GM20431 (cell line): Measurements from ENCODE around the gene ANKRD40.
"Not testable (repeated sequence)": the region's sequence is repeated elsewhere in the genome, so short reads cannot be mapped to it uniquely, and the experiment has no call there.

Experiments used
- in situ Hi-C: fragments of 300-500 bp; cut with MseI, MboI; formaldehyde crosslinking; loops from one replicate; pipeline ENCODE4 v1.15.0; 2020; ENCODE audit warnings: low sequenced_read_pairs; ENCODE audit not compliant: unreplicated experiment

The ANKRD40 gene

DNA sequence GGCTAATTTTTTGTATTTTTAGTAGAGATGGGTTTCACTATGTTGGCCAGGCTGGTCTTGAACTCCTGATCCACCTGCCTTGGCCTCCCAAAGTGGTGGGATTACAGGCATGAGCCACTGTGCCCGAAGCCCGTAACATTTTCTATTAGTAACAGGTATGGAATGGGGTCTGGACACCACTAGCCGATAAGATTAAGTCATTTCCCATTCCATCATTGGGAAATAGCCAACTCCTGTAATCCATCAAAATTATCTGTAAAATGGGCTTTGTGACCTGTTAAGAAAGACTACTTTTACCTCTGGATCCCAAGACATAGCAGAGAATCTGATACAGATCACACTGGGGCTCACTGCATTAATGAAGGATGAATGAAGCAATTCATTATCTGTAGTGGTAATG, 7.8 kb upstream of the ANKRD40 start:
- in situ Hi-C loops: no loop called here

DNA sequence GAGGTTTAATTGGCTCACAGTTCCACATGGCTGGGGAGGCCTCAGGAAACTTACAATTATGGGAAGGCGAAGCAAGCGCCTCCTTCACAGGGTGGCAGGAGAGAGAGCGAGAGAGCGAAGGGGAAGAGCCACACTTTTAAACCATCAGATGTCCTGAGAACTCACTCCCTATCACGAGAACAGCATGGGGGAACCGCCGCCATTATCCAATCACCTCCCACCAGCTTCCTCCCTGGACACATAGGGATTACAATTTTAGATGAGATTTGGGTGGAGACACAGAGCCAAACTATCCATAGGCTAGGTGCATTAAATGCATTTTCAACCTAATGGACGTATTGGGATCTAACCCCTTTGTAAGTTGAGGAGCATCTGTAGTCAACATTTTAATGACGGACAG, 4.9 kb upstream of the ANKRD40 start:
- in situ Hi-C loops: no loop called here

DNA sequence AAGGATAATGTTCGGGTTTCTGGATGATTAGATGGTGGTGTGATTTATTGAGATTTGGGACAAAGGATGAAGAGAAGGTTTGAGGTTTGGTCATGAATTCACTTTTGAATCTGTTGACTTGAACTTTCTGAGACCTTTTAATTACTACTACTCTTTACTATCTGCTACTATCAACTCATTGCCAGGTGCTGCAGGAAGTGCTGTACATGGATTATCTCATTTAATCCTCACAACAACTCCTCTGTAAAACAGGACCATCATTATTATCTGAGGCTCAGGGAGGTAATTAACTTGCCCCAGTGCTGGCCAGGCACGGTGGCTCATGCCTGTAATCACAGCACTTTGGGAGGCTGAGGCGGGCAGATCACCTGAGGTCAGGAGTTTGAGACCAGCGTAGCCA, 2.9 kb upstream of the ANKRD40 start:
- in situ Hi-C loops: no loop called here

DNA sequence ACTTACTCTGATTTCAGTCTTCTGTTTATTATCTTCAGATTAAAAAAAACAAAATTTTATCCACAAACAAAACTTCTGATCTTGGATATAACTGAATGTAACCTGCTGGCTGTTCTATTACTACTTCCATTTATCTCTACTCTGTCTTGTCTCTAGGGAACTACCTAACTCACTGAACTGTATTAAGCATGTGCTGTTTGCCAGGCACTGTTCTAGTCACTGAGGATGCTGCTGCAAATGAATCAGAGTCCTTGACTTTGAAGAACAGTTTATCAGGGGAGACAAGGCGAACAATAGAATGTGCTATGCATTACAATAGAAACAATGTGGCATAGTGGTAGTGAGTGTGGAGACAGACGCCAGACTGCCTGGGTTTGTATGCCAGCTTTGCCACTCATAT, 2.3 kb upstream of the ANKRD40 start:
- in situ Hi-C loops: no loop called here

DNA sequence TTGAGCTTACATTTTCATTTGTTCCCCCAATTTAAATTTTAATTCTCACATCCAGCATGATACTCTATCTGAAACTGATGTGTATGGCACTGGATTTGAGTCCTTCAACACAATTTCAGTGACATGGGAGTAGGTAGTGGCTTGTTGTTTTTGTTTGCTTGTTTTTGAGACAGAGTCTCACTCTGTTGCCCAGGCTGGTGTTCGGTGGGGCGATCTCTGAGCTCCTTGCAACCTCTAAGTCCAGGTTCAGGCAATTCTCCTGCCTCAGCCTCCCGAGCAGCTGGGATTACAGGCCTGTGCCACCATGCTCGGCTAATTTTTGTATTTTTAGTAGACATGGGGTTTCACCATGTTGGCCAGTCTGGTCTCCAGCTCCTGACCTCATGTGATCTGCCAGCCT, 1.3 kb upstream of the ANKRD40 start:
- in situ Hi-C loops: not testable (repeated sequence)

DNA sequence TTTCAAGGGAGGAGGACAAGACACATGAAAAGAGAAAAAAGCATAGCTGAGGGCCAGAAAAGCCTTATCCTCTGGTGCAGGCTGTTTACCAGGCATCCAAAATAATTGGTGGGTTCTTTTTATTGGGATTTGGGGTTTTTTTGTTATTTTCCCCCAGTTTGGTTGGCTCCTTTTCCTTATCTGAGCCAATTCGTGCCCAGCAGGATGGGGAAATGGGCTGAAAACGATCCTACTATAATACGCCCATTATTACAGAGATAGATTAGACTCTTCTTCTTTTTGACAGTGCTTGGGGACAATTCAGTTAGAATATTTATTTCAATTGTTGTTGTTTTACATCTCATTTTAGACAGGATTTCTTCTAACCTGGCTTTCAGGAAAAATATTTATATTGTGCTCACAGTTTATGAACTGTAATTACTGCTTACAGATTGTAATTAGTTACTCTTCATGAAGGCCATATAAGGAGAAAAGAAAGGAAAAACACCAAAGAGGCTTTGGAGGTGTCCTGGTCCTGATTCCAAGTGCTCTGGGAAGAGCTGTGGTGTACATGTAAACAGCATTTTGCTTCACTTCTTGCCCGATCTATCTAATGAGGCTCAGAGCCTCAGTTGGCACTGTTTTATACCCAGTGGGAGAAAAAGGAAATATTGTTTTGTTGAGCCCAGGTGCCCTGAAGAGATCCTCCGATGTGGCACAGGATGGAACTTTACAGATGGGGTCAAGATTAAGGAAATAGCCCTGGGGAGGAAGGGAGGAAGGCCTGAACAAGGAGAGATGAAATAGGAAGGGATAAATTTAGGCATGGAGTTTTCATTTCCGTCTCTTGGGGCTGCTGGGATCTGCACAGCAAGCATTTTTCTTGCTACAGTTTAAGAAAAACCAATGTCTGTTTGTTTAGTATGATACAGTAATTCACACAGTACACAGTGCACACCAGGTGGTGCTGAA, 611 bp upstream of the ANKRD40 start:
- in situ Hi-C loops: no loop called here

DNA sequence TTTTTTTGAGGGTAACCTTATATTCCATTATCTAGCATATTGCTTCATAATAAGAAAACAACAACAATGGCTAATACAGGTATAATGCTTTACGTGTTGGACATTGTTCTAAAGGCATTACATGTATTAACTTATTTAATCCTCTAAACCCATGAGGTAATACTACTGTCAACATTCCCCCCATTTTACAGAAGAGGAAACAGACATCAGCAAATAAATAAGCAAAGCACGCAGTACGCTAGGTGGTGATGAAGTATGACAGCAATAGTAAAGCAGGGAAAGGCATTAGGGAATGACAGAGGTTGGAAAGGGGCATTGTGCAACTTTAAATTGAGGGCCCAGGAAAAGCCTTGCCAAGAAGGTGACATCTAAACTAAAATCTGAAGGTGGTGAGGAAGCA, 4.6 kb downstream of the ANKRD40 start:
- in situ Hi-C loops: no loop called here

DNA sequence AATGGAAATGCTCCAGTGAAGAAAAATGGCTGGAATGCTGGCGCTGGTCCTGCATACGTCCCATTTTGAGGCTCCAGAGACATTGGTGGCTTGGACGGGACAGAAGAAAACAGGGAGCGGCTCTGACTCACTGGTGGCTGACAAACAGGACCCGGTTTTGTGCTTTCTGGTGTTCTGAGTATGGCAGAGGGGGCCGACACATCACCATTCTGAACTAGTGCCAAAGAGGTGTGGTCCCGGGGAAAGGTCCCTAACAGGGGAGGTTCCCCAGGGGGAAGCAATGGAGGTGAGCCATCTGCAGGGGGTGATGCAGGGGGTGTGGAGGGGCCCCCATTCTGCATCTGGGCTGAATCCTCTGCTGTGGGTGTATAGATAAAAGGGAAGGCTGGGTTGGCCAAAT, 8.3 kb downstream of the ANKRD40 start:
- in situ Hi-C loops: no loop called here

DNA sequence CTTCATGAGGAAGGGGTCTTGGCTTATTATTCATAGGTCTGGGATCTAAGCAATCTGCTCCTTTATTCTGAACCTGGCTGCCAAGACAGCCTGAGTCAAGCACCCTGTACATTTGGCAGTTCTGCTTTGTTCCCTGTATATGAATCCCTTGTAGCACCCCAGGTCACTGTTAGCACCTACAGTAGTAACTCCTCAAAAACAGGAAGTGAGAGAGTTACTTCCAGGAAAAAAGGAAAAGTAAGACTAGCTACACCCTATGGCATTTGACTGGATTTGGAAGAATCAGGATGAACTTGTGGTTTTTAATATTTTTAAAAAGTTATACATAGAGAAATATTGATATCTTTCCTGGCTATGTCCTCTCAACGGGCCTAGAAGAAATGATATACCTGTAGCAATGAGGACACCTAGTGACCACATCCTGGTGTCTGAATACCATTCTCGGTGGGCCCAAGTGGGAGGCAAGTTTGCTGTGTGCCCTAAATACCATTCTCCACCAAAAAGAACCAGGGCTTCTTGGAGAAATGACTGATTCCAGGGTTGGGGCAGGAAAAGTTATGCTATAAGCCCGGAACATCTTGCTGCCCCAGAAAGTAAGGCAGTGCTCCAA, 9.9 kb downstream of the ANKRD40 start:
- in situ Hi-C loops: no loop called here

DNA sequence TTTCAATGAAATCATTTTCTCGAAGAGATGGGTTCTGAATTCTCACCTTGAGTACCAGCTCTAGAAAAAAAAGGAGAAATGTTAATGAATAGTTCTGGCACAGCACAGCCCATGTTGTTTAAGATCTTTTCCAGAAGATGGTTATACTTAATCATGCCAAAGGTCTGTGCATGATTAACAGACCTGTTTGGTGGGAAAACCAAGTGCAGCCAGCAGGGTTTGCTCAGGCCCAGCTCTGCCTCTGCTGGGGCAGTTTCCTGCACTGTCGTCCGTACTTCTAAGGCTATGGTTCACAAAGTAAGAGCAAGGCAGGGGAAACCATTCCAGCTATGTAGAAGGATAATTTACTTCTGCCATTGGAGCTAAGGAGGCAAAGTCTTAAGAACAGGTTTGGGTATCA, 10.7 kb downstream of the ANKRD40 start:
- in situ Hi-C loops: no loop called here

DNA sequence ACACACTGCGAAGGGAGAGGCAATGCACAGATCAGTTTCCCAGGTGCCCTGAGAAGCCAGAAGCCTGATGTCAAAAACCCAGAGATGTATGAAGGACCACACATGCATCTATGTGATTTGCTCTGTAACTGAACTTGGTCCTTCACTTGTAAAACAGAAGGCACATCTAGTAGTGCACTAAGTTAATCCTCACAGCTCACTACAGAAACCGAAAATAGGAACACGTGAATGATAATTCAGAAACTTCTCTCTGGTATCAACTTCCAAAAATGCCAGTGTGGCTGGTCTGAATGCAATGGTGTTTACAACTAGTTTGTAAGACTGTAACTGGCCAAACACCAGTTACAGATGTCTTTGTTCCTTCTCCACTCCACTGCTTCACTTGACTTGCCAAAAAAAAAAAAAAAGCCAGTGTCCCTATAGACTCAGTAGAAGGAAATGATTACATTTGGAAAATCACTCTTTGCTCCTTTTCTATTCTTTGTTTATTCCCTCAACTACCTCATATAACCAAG, 11.3 kb downstream of the ANKRD40 start:
- in situ Hi-C loops: no loop called here

DNA sequence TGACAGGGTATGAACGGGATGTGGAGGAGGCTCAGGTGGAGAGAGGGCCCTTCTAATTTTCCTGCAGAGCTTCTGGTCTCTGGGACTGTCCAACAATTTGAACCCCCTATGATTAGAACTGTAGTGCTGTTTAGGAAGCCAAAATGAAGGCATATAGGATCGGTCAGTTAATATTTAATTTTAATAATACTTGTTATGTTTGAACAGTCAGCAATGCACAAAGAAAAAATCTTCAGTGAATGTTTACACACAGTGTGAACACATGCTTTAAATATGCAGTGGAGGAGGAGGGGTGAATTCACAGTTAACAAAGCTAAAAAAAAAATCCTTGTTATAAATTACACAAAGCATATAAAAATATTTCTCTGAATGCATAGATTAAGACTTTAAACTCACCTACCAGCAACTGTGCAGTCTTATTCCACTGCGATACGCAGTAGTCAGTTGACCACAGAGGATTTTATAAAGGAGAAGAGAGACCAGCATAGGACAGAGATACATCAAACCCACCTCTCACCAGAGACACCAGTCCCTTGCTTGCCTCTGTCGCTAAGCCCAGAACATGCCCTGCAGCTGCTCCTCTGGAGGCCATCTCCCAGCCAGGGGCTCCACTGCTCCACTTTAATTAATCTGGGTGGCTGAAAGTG, 14.6 kb downstream of the ANKRD40 start:
- in situ Hi-C loops: no loop called here

DNA sequence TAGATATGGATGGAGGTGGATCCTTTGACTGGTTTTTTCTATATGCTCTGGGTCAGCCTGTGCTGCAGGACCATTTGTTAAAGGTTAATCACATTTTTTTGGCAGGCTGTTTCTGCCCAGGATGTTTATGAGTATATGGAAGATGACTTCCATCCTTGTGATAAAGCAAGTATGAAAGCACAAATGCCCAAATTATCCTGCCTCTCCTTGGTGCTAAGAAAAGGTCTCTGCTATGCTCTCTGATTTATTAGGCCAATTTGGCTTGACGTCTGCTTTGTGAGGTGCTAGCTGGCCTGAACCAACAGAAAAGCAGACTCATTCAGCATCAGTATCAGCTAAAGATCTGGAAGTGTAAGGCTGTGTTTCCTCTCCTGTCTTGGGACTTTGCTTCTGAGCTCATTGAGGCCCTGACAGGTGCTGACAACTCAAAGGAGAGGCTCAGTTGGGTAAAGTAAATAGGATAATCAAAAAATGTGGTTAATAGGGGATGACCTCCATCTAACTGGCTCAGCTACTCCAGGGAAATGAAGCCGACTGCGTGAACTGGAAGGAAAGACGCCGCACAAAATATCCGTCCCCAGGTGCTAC, 15.2 kb downstream of the ANKRD40 start:
- in situ Hi-C loops: no loop called here

DNA sequence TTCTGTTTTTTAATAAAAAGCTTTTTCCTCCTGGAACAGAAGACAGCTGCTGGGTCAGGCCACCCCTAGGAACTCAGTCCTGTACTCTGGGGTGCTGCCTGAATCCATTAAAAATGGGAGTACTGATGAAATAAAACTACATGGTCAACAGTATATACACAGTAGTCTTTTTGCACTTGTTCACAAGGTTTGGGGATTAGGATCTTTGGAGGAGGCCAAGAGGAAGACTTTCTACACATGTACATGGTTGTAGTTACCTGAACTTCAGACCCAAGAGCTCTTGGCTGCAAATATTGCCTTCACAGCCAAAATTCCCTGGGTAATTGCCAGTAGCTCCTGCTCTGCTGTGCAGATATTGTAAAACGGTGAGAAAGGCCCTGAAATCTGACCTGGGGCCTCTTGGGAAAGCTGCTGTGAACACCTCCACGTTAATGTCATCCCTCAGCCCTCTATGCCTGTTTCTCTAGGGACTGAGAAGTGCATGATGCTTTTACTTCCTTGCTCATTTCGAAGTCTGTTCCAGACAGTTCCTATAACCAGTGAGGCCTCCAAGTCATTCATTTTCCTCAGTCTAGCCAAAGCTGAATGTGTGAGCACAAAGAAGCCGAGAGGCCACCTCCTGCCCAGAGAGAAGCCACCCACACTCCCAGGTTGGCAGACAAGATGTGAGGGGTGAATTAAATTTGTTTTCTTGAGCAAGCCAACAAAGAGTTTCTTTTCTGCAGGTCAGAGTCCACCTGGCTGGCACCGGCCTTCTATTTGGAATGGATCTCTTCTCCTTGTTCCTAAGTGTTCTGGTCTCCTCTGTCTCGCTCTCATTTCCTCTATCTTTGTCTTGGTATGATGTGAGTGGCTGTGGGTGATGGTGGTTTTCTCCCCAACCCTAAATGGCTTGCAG, 15.9 kb downstream of the ANKRD40 start:
- in situ Hi-C loops: no loop called here

DNA sequence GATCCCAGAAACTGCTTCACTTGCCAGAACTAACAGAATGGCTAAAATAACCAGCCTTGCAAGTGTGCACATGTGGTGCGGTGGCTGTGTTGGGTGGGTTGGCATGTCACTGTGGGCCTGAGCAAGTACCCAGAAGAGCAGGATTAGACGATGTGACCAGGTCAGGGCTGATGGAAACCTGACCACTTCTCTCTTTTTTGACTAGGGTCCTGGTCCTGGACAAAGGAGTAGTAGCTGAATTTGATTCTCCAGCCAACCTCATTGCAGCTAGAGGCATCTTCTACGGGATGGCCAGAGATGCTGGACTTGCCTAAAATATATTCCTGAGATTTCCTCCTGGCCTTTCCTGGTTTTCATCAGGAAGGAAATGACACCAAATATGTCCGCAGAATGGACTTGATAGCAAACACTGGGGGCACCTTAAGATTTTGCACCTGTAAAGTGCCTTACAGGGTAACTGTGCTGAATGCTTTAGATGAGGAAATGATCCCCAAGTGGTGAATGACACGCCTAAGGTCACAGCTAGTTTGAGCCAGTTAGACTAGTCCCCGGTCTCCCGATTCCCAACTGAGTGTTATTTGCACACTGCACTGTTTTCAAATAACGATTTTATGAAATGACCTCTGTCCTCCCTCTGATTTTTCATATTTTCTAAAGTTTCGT, 16.7 kb downstream of the ANKRD40 start:
- in situ Hi-C loops: no loop called here

DNA sequence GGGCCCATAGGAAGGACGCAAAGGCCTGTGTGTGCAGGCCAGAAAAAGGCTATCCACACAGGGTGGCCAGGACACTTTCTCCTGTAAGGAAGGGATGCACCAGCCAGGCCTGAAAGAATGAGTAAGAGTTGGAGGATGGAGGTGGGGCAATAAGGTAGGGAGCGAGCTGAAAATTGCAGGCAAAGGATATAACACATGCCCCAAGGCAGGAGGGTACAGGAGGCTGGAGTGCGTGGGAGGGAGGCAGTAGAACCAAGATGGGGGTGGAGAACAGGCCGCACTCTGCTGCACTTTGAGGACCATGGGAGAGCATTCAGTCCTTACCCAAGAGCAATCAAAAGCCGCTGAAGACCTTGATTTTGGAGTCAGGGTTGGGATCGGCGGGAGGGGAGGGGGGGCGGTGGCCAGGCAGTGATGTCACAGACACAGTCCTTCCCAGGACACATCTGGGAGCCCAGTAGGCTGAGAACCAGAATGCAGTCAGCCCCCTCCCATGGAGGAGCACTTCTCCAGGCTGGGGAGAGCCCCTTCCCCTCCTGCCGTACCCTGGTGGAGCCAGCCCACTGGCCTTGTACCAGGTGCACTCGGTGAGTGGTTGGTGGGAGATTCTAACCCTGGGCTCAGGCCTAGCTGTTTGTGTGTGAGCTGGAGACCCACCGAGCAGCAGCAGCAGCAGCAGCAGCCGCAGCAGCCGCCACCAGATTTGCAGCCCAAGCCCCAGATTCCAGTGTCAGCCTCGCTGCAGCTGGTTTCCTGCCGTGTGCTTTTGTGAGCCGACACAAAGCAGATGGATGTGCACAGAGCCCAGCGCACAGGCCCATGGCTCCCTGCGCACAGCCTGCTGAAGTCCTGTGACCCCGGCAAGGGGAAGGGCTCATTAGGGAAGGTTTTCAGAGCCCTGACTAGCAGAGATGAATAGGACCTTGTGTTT, 17.5 kb downstream of the ANKRD40 start:
- in situ Hi-C loops: no loop called here

DNA sequence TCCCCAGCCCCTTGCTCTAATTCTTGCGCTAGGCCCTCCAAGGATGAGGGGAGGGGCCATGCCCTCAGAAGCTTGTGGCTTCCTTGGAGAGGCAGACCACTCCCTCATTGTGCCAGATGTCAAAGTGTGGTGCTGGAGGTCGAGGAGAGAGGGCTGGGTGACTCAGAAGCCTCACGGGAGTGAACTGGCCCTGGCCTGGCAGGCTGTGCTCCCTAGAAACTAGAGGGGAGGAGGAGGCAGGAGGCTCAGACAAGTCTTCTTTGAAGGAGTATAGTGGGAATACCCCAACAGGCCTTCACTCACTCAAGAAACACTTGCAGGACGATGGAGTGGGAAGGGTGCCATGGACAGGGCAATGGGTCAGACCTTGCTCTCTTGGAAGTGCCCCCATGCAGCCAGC, 18.5 kb downstream of the ANKRD40 start:
- in situ Hi-C loops: no loop called here

DNA sequence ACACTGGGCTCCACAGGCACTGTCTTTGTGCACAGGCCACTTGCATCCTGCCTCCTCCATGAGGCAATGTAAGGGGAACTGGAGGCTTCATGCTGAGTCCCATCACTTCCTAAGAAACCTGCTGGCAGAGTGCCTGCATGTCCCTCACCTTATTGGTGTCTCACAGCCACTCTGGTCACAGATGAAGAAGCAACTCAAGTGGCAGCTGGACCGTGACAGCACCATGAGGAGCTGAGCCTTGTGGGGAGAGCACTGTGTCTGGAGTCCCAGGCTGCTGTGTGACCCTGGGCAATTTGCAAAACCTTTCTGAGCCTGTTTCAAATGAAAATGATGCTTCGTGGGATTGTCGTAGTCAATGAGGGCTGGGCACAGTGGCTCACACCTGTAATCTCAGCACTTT, 19.5 kb downstream of the ANKRD40 start:
- in situ Hi-C loops: no loop called here
